GM12872 (cell line): ENCODE results near the gene HAGH.

Experiments used
- TF ChIP-seq, protein P1 (sequence below): IDR thresholded peaks from 3 replicates; pipeline ENCODE4 v1.5.1; 2011; ENCODE audit warnings: low read depth, mild to moderate bottlenecking, low read length, moderate library complexity; ENCODE audit not compliant: insufficient read depth

Gene HAGH

GRCh38 chr16:1826691-1827573, at the start of gene HAGH, which contains the start of gene FAHD1:
Gene HAGH (minus strand): TSS chr16:1826825. CDS start chr16:1826787, 38 bp downstream.
Gene FAHD1 (plus strand): TSS chr16:1827206. CDS start chr16:1827239, 33 bp downstream.
- TF ChIP-seq, protein P1, sequence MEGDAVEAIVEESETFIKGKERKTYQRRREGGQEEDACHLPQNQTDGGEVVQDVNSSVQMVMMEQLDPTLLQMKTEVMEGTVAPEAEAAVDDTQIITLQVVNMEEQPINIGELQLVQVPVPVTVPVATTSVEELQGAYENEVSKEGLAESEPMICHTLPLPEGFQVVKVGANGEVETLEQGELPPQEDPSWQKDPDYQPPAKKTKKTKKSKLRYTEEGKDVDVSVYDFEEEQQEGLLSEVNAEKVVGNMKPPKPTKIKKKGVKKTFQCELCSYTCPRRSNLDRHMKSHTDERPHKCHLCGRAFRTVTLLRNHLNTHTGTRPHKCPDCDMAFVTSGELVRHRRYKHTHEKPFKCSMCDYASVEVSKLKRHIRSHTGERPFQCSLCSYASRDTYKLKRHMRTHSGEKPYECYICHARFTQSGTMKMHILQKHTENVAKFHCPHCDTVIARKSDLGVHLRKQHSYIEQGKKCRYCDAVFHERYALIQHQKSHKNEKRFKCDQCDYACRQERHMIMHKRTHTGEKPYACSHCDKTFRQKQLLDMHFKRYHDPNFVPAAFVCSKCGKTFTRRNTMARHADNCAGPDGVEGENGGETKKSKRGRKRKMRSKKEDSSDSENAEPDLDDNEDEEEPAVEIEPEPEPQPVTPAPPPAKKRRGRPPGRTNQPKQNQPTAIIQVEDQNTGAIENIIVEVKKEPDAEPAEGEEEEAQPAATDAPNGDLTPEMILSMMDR, result no peak

GRCh38 chr16:1874854-1875253, 48.2 kb upstream of the HAGH start:
- TF ChIP-seq, protein P1, result no peak

GRCh38 chr16:1871974-1872635, 45.5 kb upstream of the HAGH start, which contains the start of gene MEIOB:
Gene MEIOB (minus strand): TSS chr16:1872164. CDS start chr16:1868175, 3,989 bp downstream.
- TF ChIP-seq, protein P1, result no peak

DNA sequence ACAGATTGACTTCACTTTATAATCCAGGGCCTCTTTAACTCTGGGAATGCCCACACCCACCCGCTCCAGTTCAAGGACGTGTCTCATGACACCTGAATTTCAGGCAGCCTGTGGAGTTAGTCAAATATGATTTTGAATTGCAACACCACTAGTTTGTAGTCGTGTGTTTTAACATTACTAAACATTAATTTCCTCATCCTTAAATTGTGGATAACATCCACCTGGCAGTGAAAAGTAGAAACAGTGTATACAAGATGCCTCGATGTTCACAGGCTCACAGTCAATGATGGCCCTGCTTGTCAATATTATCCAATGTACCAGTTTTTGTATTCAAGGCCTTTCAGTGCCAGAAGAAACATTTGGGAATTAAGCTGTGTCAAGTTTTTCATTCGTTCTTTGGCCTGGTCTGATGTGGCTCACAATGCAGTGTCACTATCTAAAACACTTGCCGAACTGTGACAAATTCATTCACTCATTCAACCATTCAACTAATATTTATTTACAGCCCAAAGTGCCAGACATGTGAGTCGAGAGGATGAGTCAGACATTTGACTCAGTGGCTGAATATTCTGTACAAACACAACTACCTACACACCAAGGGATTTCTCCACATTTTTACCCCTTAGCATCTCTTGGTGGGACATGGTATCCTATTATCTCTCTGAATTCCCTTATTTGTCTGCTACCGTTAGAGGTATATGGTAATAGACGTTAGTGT, 43.9 kb upstream of the HAGH start:
- TF ChIP-seq, protein P1, result no peak

- TF ChIP-seq, protein P1, result no peak
These were observed 39.5 kb upstream of the HAGH start for GRCh38 chr16:1865902-1866690.

DNA sequence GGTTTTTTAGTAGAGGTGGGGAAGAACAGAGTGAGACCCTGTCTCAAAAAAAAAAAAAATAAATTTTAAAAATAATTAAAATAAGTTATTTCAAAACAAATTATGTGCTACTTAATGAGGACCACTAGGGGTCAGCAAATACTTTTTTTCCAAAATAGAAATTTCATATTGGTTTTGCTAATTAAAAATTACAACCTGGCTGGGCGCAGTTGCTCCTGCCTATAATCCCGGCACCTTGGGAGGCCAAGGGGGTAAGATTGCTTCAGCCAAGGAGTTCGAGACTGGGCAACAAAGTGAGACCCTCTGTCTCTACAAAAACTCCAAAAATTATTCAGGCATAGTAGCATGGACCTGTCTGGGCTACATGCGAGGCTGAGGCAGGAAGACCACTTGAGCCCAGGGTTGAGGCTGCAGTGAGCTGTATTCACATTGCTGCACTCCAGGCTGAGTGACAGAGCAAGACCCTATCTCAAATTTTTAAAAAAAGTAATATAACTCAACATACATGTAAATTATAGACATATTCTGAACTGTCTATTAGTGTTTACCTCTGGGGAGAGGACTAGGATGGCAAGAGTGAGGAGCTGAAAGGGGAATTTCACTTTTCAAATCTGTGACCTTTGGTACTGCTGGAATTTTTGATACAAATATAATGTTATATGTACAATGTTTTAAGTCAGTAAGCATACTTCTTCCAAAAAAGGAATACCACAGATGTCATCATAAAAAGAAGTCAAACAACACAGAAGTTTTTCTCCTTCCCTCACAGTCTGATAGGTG, 37.2 kb upstream of the HAGH start:
- TF ChIP-seq, protein P1, result peak; percentile 31; the same call in 1 of the 3 replicates
